SHP77 (cell line): ENCODE data around the gene MARVELD2.
"Not testable (repeated sequence)": the region's sequence is repeated elsewhere in the genome, so short reads cannot be mapped to it uniquely, and the experiment has no call there.

ENCODE experiments used
- DNase-seq, 2 experiments: peaks; one replicate each; lab custom pipeline; 2025; lab: John Stamatoyannopoulos, UW

MARVELD2 gene

DNA sequence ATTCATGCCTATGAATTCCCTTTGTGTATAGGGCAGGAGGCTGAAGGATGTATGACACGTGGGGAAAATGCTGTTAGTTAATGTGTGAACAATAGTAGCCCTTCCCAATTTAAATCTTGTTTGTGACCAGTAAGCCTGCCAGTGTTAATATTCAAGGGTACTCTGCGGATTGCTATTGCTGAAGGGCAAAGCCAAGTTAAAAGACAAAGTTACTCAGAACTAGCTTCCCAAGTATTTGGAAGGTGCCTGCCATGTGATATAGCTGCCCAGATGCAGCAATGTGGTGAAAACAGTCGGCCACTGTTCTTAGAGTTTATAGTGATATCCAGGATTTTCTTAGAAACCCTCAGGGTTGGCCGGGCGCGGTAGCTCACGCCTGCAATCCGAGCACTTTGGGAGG, 34.6 kb downstream of the MARVELD2 start:
- no peak for DNase-seq

DNA sequence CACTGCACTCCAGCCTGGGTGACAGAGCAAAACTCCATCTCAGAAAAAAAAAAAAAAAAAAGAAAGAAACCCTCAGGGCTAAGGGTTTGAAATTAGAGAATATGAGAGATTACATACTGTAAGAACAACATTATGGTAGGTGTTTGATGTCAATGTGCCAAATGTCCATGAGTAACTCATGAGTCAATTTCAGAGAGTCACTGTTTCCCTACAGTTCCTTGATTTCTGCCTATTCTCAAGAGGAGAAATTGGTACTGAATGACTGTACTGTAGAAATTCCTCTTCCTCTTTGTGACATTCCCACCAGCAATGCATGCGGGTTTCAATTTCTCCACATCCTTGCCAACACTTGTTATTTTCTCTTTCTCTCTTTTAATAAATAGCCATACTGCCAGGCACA, 35.2 kb downstream of the MARVELD2 start:
- DNase-seq, result no peak

DNA sequence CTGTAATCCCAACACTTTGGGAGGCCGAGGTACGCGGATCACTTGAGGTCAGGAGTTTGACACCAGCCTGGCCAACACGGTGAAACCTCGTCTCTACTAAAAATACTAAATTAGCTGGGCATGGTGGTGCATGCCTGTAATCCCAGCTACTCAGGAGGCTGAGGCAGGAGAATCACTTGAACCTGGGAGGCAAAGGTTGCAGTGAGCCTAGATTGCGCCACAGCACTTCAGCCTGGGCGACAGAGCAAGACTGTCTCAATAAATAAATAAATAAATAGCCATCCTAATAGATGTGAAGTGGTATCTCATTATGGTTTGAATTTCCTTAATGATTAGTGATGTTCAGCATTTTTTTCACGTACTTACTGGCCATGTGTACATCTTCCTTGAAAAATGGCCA, 35.6 kb downstream of the MARVELD2 start:
- not testable (repeated sequence) for DNase-seq

DNA sequence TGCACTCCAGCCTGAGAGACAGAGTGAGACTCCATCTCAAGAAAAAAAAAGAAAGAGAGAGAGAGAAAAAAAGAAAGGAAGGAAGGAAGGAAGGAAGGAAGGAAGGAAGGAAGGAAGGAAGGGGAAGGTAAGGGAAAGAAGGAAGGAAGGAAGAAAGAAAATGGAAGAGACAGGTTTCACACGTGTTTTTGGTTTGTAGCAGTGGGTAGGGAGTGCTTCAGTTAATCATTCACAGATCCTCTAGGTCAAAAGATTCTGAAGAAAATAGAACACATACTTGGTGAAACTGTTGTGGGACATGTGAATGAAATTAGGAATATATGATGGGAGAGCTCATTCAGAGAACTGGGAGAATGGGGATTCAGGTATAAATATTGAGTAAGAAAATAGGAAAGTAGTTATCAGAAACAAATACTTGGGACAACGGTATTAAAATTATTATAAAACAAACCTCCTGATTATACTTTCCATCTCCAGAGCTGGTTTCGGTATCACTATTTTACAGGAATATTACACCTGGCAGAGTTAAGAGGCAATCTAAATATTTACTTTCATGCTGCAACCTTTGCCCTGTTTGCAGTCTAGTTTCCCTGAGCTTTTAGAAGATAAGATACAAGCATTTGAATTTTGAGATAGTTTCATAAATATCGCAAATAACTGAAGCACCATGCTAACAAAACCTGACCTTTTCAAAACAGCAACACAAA, 37.2 kb downstream of the MARVELD2 start:
- no peak for DNase-seq

DNA sequence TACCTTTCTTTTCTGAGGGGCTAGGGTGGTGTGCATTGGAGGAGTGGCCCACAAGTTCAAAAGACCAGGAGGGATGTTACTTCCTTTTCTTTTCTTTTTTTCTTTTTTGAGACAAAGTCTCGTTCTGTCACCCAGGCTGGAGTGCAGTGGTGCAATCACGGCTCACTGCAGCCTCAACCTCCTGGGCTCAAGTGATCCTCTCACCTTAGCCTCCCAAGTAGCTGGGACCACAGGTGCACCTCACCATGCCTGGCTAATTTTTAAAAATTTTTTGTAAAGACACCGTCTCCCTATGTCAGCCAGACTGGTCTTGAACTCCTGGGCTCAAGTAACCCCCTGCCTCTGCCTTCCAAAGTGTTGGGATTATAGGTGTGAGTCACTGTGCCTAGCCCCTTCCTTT, 38.6 kb downstream of the MARVELD2 start:
- DNase-seq, result not testable (repeated sequence)

DNA sequence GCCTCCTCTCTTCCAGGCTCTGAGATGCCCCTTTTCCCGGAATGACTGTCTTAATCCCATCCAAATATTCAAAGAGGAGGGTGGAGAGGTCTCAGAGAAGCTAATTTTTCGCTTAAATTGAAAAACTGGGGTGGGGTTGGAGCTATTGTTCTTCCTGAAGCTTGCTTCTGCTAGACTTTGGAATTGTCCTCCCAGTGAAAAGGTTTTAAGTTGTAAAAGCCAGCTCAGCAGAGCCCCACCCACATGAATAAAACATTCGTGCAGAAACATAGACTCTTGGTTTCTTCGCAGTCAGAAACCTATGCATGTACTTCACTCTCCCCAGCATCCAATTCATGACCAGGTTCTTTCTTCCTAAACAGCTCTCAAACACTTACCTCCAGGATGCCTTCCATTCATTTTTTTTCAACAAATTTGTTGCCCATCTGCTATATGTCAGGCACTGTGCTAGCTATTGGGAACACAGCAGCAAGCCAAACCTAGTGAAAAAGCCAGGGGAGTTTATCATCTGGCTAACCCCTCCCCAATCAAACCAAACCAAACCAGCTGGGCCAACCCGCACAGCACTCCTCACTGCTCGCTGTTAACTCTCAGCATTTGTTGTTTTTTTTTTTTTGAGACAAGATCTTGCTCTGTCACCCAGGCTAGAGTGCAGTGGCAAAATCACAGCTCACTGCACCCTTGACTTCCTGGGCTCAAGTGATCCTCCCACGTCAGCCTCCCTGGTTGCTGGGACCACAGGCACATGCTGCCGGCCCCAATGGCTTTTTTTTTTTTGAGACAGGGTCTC, 39.7 kb downstream of the MARVELD2 start:
- DNase-seq, result no peak

DNA sequence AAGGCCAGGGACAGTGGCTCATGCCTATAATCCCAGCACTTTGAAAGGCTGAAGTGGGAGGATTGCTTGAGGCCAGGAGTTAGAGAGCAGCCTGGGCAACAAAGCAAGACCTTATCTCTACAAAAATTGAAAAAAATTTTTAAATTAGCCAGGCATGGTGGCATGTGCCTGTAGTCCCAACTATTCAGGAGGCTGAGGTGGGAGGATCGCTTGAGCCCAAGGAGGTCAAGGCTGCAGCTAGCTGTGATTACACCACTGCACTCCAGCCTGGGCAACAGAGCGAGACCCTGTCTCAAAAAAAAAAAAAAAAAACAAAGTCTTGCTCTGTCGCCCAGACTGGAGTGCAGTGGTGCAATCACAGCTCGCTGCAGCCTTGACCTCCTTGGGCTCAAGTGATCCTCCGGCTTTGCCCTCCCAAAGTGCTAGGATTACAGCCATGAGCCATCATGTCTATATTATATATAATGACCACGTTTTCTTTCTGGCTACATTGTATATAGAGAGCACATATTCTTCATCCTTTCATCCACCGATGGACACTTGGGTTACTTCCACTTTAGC, 40.6 kb downstream of the MARVELD2 start:
- not testable (repeated sequence) for DNase-seq

DNA sequence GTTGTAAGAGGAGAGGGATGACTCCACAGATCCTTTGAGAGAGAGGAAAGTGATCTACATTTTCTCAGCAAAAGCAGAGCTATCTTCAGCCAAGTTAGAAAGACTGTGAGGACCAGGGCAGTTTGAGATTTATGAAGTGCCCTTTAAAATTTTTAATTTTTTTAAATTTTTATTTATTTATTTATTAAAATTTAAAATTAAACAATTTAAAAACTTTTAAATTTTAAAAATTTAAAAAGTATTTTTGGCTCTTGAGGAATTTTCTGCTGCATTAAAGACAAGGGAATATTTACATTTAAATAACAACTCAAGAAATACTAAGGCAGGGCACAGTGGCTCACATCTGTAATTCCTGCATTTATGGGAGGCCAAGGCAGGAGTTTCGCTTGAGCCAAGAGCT, 47.3 kb downstream of the MARVELD2 start:
- DNase-seq, result no peak

DNA sequence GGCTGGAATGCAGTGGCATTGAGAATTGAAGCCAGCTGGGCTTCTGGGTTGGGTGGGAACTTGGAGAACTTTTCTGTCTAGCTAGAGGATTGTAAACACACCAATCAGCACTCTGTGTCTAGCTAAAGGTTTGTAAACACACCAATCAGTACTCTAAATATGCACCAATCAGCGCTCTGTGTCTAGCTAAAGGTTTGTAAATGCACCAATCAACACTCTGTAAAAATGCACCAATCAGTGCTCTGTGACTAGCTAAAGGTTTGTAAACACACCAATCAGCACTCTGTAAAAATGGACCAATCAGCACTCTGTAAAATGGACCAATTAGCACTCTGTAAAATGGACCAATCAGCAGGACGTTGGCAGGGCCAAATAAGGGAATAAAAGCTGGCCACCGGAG, 51.5 kb downstream of the MARVELD2 start:
- DNase-seq, result not testable (repeated sequence)

DNA sequence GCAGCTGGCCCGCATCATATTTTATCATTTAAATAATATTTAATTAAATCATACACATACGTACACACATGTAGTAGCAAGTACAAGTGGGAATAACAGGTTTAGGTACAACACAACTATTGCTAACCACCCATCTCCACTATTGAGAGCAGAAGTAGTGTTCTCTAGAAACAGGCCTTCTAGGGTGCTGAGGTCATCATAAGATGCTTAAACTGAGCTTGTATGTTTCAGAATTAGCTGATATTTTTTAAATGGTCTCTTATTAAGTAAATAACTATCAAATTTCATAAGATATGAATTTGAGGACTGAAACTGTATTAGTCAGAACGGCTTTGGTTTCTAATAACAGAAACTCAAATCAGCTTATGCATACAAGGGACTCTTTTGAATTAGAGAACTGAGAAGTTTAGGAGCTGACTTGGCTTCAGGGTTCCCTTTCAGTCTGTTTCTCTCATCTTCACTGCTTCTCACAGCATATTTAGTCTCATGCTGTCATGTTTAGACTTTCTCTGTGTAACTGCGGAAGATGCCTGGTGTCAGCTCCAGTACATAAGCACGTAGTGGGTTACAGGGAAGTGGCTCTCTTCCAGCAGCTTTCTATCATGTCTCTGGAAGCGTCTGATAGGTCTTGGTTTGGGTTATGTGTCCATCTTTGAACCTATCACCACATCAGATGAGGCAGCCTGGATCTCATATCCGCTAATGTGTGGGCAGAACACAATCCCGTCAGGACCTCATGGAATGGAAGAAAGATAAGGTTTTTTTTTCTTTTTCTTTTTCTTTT, 52.7 kb downstream of the MARVELD2 start:
- no peak for DNase-seq

DNA sequence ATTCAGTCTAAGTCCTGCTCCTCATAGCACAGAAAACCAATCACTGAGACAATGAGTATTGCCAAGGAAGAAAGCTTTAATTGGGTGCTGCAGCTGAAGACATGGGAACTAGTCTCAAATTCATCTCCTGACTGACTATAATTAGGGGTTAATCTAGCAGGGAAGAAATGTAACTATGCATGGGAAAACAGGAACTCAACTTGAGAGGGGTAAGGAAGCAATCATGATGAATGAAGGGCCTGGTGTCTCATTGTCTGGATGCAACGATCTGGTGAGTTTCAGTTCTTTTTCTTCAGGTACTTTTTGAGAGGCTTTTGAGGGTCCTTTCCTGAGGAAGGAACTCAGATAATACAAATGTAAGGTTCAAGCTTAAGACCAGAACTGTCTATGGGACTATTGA, 53.7 kb downstream of the MARVELD2 start:
- no peak for DNase-seq

DNA sequence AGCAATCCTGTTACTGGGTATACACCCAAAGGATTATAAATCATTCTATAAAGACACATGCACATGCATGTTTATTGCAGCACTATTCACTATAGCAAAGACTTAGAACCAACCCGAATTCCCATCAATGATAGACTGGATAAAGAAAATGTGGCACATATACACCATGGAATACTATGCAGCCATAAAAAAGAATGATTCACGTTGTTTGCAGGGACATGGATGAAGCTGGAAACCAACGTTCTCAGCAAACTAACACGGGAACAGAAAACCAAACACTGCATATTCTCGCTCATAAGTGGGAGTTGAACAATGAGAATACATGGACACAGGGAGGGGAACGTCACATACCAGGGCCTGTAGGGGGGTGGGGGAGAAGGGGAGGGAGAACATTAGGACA, 56.6 kb downstream of the MARVELD2 start:
- DNase-seq, result not testable (repeated sequence)

DNA sequence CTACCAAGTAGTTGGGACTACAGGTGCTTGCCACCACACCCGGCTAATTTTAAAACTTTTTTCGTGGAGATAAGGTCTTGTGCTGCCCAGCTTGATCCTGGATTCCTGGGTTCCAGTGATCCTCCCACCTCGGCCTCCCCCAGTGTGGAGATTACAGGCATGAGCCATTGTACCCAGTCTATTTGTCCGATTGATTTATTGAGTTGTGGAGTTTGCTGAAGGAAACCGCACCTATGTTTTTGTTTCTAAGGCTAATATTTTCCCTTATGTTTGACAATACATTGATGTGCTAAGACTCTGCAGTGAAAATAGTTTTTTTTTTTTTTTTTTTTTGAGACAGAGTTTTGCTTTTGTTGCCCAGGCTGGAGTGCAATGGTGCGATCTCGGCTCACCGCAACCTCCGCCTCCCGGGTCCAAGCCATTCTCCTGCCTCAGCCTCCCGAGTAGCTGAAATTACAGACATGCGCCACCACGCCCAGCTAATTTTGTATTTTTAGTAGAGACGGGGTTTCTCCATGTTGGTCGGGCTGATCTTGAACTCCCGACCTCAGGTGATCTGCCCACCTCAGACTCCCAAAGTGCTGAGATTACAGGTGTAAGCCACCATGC, 57.7 kb downstream of the MARVELD2 start:
- not testable (repeated sequence) for DNase-seq

DNA sequence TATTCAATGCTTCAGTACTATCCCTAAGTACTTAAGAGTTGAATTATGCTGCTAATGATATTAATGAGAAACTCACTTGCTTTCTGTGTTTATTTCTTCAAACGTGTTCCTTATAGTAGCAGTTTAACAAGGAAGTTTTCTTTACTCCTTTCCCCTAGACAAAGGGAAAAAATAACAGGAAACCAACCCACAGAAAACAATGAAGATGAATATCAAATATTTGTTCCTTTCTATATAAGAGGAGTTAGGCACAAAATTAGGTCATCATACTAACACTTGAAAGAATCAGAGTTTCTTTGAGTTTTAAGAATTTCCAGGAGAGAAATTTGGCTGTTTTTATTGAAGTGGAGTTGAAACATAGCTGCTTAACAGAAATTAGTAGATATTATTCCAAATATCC, 62.3 kb downstream of the MARVELD2 start:
- no peak for DNase-seq

DNA sequence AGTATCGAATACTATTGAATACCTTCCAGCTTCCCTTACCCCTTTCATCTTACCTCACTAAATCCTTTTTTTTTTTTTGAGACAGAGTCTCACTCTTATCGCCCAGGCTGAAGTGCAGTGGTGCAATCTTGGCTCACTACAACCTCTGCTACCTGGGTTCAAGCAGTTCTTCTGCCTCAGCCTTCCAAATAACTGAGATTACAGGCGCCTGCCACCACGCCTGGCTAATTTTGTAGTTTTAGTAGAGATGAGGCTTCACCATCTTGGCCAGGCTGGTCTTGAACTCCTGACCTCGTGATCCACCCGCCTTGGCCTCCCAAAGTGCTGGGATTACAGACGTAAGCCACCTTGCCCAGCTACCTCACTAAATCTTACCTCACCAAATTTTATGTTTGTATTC, 63.4 kb downstream of the MARVELD2 start:
- DNase-seq, result not testable (repeated sequence)

DNA sequence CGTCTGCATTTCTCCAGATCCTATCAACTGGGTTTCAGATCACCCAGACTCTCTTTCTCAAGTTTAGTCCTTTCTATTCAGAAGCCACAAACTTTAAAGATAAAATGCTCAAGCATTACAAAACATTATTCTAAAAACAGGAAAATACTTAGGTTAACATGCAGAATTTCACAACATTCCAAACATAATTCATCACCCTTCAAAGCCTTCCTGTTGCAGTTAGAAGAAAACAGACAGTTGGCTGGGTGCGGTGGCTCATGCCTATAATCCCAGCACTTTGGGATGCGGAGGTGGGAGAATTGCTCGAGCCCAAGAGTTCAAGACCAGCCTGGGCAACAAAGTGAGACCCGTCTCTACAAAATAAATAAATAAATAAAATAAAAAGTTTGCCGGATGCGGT, 70.0 kb downstream of the MARVELD2 start:
- no peak for DNase-seq

DNA sequence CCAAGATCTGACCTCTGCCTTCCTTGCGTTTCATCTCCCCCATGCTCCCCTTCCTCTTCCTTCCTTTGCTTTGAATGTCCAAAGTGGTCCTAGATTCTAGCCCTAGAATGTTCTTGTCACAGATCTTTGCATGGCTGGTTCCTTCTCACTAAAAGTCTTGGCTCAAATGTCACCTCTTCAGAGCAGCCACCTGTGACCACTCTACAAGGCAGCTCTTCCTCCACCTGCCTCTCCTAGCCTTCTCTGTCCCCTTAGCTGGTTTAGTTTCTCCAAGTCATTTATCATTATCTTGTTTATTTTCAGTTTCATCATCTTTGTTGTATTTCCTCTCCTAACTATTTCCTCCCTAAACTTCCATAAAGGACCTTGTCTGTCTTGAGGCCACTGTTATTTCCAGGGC, 70.6 kb downstream of the MARVELD2 start:
- DNase-seq, result no peak

DNA sequence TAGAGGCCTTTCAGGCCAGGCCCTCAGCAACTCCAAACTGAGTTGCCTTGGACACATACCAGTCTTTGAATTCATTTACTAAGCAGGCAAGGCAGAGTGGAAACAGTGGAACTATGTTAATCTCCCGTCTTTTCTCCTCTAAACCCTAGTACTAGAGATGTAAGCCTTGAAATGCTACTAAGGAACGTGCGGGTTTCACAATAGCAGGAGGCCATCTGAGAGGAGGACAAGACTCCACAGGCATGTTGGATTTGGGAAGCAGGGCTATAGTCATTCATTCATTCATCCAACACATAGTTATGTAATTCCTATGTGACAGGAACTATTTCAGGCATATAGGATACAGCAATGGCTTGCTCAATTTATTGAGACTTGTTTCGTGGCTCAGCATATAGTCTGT, 74.3 kb downstream of the MARVELD2 start:
- DNase-seq, result no peak

DNA sequence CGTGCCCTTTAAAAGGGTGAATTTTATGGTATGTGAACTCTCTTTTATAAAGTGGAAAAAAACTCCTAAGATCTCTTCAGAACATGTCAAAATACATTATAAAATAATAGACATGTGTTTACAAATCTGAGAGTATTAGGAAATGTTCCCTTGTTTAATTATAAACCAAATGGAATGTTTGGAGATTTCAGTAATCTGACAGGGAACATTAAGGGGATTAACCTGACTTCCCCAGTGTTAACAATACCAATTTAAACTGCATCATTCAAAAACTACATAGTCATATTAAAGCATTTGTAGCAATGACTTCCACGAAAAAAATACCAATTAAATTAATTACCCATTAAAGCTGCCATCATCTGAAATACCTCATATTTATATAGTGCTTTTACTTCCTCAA, 76.1 kb downstream of the MARVELD2 start:
- no peak for DNase-seq

DNA sequence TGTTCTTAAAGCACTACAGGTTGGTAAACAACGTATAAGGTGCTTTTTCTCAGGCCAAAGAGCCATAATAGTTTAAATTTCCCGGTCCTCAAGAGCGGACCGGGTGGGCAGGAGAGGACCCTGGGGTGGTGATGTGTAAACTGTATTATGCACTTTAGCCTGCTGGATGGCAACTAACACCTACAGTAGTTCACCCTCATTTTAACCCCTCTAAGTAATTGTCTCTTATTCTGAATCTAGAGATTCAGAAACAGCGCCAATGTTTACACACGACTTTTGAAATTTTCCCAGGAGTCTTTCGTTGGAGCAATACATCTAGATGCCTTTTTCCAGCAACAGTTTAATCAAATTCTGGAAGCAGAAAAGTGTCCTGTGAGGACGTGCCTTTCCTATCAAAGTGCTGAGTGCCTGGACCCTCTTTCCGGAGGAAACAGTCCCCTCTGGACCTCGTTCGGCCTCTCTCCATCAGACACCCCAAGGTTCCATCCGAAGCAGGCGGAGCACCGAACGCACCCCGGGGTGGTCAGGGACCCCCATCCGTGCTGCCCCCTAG, 77.0 kb downstream of the MARVELD2 start:
- no peak for DNase-seq

DNA sequence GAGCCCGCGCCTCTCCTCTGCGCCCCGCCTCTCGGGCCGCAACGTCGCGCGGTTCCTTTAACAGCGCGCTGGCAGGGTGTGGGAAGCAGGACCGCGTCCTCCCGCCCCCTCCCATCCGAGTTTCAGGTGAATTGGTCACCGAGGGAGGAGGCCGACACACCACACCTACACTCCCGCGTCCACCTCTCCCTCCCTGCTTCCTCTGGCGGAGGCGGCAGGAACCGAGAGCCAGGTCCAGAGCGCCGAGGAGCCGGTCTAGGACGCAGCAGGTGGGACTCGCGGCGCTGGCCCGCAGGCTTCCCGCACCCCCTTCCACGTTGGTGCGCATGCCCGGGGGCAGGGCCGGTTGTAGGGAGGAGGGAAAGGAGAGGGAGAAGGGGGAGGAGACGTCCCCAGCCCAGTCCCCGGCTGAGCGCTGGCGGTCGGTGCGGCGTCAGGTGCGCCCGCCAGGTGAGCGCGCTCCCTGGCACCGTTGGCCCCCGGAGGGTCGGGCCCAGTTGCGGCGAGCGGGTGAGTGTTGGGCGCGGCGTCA, 77.5 kb downstream of the MARVELD2 start, which contains the start of gene OCLN:
TSS of gene OCLN (plus strand) at position 400 of the 532 bp plus-strand sequence. CDS start 11,455 bp downstream, outside the sequence.
- DNase-seq, result peak; percentile 72 to 76
